Measurements from ENCODE around the gene TRMT2A.

- TF ChIP-seq CTCF (IDR thresholded peaks at IDR 0.05; ENCODE audit: low read length), result no peak
- no peak for TF ChIP-seq EZH2 (optimal IDR thresholded peaks at IDR 0.05; ENCODE audit: low read depth, low read length)
These were observed 30.9 kb downstream of the TRMT2A start for GRCh38 chr22:20086101-20086599.
